HG02973 (cell line): ENCODE results near the gene GNAS.
"Not testable (repeated sequence)": the region's sequence is repeated elsewhere in the genome, so short reads cannot be mapped to it uniquely, and the experiment has no call there.

Experiments used
- ATAC-seq: cut with Tn5 transposase; IDR thresholded peaks from one replicate; pipeline ENCODE4 v1.9.1; 2021; ENCODE audit warnings: moderate library complexity; ENCODE audit not compliant: unreplicated experiment

GNAS gene

DNA sequence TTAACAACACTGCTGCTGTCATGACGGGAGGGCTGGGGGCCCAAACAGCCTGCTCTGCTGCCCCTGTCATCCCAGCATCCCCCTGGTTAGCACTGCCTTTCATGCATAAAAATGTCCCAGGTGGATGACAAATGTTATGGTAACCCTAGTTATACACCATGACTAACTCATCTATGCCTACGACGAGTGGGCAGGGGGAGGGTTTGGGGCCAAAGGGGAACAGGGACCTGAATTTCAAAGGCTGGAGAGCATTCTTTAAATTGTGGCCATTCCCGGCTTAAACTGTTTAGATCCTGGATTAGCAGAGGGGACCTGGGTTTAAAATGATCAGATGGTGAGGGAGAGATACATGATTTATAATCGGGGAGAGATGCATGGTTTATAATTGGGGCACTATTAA lies 26.2 kb upstream of the GNAS start:
- ATAC-seq = no peak

GRCh38 chr20:58828136-58828535 lies 24.4 kb upstream of the GNAS start:
- ATAC-seq = no peak

GRCh38 chr20:58828804-58829203 lies 23.7 kb upstream of the GNAS start:
- ATAC-seq = not testable (repeated sequence)

GRCh38 chr20:58829531-58829941 lies 23.0 kb upstream of the GNAS start:
- ATAC-seq = no peak

DNA sequence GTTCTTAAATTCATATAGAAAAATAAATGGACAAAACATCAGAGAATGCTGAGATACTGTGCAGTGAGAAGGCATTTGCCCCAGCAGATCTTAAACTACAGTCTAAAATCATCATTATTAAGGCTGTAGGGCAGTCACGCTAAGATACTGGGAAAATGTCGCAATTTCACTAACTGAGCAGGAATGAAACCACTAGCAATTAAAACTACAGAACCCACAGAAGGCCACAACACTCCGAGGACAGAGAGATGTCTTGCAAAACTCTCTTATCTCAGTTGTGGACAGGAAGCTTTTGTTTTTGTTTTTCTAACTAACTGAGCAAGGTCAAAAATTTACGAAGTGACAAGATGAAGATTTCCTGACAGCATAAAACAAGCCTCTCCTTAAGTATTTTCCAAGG lies 20.1 kb upstream of the GNAS start:
- no peak for ATAC-seq

GRCh38 chr20:58833921-58834320 lies 18.6 kb upstream of the GNAS start:
- ATAC-seq = no peak

GRCh38 chr20:58835231-58835630 lies 17.3 kb upstream of the GNAS start:
- ATAC-seq = no peak

DNA sequence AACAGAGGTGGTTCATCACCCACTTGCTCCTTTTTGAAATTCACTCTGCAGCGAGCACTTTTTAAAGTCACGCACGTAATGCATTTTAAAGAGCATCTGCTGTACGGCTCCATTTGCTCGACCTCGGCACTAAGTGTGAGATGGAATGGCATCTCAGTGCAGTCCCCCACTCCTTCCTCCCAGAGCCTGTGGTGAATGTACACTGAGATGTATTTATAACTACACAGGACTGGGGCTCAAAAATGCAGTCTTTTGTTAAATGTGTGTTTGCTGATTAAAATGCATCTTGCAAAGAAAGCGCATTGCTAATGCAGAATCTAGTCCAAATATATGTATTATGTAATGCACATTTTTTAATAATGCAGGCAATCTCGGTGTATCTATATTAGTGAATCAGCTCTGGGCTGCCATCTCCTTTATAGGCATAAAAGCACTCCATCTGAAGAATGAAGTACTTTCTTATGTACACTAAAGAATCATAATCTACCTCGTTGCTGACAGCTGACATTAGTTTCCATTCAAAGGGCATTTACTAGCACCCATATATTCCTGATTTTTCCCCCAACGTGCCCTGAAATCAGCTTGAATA lies 15.8 kb upstream of the GNAS start:
- ATAC-seq = no peak

DNA sequence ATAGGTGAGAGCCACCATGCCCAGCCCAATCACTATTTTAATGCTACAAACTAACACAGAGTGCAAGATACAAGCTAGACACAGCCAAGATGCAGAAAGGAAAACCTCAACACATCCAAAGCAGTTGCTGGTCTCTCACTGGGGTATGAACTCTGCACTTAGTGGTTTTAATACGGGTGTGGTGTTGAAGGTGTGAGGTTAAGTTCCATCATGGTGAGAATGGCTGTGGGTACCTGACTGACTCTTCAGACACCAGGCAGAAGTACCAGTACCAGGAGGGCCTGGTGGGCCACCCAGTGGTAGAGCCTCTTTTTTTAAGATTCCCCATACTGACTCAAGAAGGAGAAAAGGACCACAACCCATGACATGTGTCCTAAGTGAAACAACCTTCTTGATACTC lies 14.8 kb upstream of the GNAS start:
- no peak for ATAC-seq

DNA sequence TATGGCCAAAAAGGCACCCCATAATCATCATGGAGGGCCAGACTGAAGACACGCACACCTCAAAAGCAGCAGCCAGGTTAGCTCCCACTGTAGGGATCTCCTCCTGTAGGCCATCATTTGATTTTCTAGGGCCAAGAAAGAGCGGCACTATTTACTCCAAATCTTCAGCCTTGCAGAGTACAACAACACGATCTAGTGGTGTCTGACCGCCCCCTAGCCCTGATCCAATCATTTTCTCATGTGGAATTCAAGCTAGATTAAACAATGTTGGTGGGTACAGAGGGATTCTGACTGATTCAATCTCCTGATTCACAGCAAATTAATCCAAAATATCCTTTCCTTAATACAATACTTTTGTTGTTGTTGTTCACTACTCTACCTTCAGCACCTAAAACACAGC lies 14.3 kb upstream of the GNAS start:
- ATAC-seq = no peak

DNA sequence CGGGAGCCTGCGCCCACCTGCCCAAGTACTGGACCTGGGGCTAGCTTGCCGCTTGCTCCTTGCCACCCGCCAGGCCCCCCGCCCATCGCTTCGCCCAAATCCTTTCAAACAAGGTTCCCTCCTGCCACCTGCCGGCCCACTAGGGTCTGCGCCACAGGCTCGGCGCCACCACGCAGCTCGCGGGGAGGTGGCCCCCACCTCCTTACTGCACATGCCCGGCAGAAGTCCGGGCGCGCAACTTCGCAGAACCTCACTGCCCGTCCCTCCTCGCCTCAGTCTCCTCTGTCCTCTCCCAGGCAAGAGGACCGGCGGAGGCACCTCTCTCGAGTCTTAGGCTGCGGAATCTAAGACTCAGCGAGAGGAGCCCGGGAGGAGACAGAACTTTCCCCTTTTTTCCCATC lies 13.0 kb upstream of the GNAS start:
- ATAC-seq = no peak

GRCh38 chr20:58839991-58840747 lies 12.3 kb upstream of the GNAS start:
- ATAC-seq = no peak

- ATAC-seq = no peak
Measured at GRCh38 chr20:58840816-58841538, 11.5 kb upstream of the GNAS start.

- ATAC-seq = no peak
Measured at GRCh38 chr20:58841539-58842264, 10.8 kb upstream of the GNAS start.

GRCh38 chr20:58842276-58842675 lies 10.2 kb upstream of the GNAS start:
- no peak for ATAC-seq

GRCh38 chr20:58843128-58843556 lies 9.4 kb upstream of the GNAS start:
- no peak for ATAC-seq

GRCh38 chr20:58845706-58846105 lies 6.8 kb upstream of the GNAS start:
- no peak for ATAC-seq

- no peak for ATAC-seq
Measured at GRCh38 chr20:58847463-58847862, 5.1 kb upstream of the GNAS start.

DNA sequence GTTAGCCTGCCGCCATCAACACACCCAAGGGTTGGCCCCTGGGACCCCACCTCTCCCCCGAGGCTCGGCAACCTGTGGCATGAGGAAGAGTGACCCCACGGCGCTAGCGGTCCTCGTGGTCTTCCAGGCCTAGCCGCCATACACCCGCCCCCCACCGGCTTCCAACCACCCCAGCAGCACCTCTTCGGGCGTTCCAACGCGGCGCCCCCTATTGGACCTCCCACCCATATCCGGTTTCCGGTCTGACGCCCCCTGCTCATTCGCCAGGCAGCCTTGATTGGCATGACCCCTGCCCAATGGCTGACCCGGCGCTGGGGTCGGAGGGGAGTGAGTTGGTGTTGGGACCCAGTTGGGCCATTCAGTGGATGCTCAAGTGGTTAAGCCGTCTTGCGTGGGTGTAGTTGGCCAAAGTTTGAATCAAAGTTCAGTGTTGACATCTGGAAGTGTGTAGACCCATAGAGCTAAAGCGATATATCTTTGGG lies 1.8 kb upstream of the GNAS start, which contains the start of gene GNAS-AS1:
Gene GNAS-AS1 (minus strand): TSS at position 210 of the 482 bp plus-strand sequence.
- no peak for ATAC-seq

- ATAC-seq = no peak
Measured at GRCh38 chr20:58851221-58851968, 1.1 kb upstream of the GNAS start.
